Effector CD8-positive, alpha-beta T cell (primary cell): Measurements from ENCODE around the gene TMCC1.
"Not testable (repeated sequence)": the region's sequence is repeated elsewhere in the genome, so short reads cannot be mapped to it uniquely, and the experiment has no call there.

ENCODE experiments used
- DNase-seq: peaks from one replicate; lab custom pipeline; 2025; lab: John Stamatoyannopoulos, UW

TMCC1 gene

GRCh38 chr3:129686941-129687340 lies 206.6 kb downstream of the TMCC1 start:
- DNase-seq = no peak

DNA sequence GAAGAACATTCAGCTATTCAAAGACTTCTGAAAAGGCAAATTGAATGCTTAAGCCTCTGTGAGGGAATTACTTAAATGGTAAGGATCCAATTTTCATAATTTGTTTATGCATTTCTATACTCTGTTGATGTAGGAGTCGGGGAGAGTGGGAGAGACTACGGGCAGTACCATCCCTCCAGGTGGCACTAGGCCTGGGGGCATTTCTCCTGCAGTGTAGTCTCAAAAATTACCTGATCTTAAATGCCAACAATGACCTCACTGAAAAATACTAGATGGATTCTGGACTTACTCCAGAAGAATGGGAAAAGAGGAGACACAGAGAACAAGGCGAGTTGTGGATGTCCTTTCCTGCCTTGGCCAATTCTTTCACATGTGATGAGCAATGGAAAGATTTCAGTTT lies 209.2 kb downstream of the TMCC1 start:
- no peak for DNase-seq

DNA sequence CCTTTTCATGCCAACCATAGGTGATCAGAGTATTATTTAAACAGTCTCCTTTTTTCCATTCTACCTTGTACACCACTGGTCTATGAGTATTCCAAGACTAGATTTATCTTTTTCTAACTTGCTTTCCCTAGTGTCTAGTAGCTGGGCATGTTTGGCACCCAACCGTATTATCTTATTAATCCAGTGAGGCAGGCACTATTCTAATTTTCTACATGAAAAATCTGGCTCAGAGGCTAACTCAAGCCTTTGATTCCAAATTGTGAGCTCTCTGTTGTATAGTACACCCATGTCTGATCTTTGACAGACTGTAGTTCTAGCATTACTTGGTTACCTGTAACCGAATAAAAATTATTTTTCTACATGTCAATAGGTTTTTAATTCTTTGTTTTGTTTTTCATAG lies 210.3 kb downstream of the TMCC1 start:
- no peak for DNase-seq

DNA sequence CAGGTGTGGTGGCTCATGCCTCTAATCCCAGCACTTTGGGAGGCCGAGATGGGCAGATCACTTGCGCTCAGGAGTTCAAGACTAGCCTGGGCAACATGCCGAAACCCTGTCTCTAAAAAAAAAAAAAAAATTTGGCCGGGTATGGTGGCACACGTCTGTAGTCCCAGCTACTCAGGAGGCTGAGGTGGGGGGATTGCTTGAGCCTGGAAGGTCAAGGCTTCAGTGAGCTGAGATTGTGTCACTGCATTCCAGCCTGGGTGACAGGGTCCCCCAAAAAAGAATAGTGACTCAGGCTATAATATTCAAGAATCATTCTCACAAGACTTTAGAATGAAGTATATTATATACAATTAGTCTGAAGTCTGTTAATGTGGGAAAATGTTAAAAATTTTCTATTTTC lies 216.5 kb downstream of the TMCC1 start:
- DNase-seq = no peak

DNA sequence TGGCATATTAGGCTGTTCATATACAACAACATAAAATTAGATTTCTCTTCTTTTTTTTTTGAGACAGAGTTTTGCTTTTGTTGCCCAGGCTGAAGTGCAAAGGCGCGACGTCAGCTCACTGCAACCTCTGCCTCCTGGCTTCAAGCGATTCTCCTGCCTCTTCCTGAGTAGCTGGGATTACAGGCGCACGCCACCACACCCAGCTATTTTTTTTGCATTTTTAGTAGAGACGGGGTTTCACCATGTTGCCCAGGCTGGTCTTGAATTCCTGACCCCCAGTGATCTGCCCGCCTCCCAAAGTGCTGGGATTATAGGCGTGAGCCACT lies 218.8 kb downstream of the TMCC1 start:
- not testable (repeated sequence) for DNase-seq

- DNase-seq = no peak
Observed at GRCh38 chr3:129673897-129674797, 219.4 kb downstream of the TMCC1 start.

DNA sequence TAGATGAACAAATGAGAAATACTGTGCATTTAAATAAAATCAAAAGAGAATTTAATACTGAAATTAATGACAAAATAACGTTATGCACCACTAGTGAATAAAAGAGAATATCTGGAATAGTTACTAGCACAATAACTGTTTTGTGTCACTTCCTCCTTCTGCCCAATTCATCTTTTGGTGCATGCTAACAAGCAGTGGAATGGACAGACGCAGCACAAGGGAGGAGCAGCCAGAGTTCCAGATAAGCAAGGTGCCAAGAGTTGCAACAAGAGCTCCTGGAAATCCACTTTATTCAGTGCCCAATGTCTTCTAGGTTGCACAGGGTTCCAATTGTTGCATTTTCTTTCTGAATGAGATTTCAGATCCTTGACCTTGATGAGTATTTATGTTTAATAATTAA lies 220.5 kb downstream of the TMCC1 start:
- DNase-seq = no peak

DNA sequence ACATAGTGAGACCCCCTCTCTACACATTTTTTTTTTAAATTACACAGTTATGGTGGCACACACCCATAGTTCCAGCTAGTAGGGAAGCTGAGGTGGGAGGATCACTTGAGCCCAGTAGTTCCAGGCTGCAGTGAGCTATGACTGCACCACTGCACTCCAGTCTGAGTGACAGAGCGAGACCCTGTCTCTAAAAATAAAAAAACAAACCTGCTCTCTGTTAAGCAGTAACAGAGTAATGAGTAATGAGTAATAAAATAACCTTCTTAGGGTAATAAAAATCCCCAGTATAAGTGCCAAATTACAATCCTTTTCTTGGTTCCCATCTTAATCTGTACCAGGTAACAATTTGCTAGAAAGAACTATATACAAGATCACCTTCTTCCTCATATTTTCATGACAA lies 221.1 kb downstream of the TMCC1 start:
- DNase-seq = no peak

DNA sequence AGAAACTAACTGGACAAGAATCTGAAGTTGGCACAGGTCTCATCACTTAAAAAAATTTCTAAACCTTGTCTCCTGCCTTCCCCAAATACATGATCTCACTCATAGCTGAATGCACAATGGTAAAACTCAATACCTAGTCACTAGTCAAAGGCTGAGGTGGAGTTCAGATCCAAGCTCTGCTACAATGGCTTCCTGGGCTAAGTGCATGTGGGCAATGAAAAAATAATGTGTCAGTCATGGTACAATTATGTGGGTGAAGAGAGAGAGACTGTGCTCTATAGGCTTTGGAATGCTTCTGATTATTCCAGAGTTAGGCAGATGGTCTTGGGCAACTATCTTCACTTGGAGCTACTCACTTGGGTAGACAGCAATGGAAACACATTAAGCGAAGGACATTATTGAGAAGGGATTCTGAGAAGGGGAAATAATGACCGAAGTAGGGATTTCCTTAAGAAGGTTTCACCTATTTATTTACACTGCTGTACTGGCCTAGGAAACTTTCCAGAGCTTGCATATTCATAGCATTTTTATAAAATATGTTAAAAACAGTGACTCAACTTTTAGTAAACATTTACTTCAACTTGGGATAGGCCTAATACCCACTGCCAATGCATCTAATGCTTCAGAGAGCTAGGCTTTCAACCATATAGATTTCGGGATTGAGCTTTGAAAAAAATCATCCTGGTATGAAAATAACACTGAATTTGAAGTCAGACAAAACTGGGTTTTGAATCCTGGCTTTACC lies 228.3 kb downstream of the TMCC1 start:
- no peak for DNase-seq

- no peak for DNase-seq
Observed at GRCh38 chr3:129663930-129664646, 229.4 kb downstream of the TMCC1 start.

- no peak for DNase-seq
Observed at GRCh38 chr3:129663045-129663446, 230.5 kb downstream of the TMCC1 start.

- no peak for DNase-seq
Observed at GRCh38 chr3:129662191-129662608, 231.3 kb downstream of the TMCC1 start.

GRCh38 chr3:129661766-129662165 lies 231.7 kb downstream of the TMCC1 start:
- DNase-seq = no peak

GRCh38 chr3:129658110-129658843 lies 235.2 kb downstream of the TMCC1 start:
- DNase-seq = no peak

- DNase-seq = no peak
Observed at GRCh38 chr3:129657261-129658046, 236.1 kb downstream of the TMCC1 start.

DNA sequence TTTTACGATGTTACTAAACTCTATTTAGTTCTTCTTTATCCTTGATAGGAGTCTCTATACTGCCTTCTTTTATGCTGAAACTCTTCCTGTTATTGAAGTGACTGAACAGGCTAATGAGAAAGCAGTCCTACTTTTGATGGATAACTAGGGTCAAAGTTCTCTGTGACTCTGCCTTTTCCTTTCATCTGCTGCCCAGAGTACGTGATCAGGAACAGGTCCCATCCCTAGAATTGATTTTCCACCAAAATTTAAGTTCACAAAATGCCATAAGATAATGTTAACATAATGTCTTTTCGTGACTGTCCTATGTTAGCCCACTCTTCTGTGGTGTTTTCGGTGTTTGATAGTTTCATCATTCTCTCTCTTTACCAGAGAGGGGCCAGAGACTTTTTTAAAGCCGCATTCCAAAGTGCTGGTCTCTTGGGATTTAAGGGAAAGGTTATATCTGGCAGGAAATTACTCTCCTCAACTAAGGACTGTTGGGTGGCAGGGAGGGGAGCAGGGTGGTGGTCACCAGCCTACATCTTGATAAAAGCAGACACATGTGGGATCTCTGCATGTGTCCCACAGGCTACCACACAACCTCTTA lies 236.8 kb downstream of the TMCC1 start:
- no peak for DNase-seq

DNA sequence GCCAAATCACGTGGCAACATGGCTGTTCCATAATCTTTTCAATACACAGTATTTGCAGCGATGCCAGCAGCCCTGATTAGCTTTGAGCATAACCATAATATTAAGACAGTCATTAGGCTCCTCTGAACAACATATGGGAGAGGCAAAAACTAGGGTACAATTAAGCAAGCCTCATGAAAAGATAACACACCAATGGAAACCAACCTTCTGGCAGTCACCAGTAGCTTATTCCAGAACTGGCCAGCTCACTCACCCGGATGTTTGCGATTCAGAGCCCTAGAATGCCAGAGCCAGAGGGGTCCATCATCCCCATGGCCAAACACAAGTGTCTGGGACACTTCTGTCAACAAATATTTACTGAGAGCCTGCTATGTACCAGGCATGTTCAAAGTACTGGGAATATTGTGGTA lies 238.2 kb downstream of the TMCC1 start:
- DNase-seq = no peak

- no peak for DNase-seq
Observed at GRCh38 chr3:129654131-129654530, 239.4 kb downstream of the TMCC1 start.

GRCh38 chr3:129653019-129653418 lies 240.5 kb downstream of the TMCC1 start:
- no peak for DNase-seq

- DNase-seq = no peak
Observed at GRCh38 chr3:129651435-129652202, 241.9 kb downstream of the TMCC1 start.
